DOHH2 (cell line): ENCODE results near the gene TMEM243.

Source experiments
- EZH2phosphoT487 ChIP-seq: fragments of 200-600 bp; sonication (generic); IDR thresholded peaks from 2 replicates; pipeline ENCODE4 v1.6.1; 2017; ENCODE audit warnings: borderline replicate concordance, mild to moderate bottlenecking, antibody characterized with exemption, low read length, moderate library complexity, mixed read lengths
- TF ChIP-seq, protein P1 (sequence below): fragments of 200-600 bp; sonication (generic); IDR thresholded peaks from one replicate; pipeline ENCODE4 v1.5.1; 2014; ENCODE audit warnings: antibody characterized with exemption, mild to moderate bottlenecking, low read depth, low read length; ENCODE audit not compliant: poor library complexity, severe bottlenecking

GRCh38 chr7:87188930-87189329, 30.6 kb downstream of the TMEM243 start:
- TF ChIP-seq, protein P1, sequence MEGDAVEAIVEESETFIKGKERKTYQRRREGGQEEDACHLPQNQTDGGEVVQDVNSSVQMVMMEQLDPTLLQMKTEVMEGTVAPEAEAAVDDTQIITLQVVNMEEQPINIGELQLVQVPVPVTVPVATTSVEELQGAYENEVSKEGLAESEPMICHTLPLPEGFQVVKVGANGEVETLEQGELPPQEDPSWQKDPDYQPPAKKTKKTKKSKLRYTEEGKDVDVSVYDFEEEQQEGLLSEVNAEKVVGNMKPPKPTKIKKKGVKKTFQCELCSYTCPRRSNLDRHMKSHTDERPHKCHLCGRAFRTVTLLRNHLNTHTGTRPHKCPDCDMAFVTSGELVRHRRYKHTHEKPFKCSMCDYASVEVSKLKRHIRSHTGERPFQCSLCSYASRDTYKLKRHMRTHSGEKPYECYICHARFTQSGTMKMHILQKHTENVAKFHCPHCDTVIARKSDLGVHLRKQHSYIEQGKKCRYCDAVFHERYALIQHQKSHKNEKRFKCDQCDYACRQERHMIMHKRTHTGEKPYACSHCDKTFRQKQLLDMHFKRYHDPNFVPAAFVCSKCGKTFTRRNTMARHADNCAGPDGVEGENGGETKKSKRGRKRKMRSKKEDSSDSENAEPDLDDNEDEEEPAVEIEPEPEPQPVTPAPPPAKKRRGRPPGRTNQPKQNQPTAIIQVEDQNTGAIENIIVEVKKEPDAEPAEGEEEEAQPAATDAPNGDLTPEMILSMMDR = no peak
- no peak for TF ChIP-seq EZH2phosphoT487
